HEK293T (cell line): ENCODE data around the gene KCTD4.

Experiments used
- ELF4 ChIP-seq: fragments of 450-650 bp; IDR thresholded peaks from 2 replicates; pipeline ENCODE4 v1.6.1; 2017; ENCODE audit warnings: antibody characterized with exemption
- ZNF384 ChIP-seq: fragments of 450-650 bp; IDR thresholded peaks from 2 replicates; pipeline ENCODE4 v1.6.1; 2016

DNA sequence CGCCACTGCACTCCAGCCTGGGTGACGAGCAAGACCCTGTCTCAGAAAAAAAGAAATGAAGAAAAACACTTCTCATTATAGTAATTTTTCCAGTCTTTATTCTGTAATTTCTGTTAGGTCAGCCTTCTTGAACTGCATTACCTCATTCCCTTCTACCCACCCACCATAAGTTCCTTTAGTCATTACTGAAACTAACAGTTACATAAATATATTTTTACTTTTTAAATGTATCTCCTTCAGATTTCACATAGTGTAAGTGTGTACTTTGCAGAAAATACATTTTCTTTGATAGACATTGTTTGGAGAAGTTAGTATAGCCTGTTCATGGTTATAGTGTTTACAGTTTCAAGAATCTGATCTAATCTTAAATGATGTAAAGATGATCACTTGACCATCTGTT is 31.7 kb upstream of the KCTD4 start:
- no peak for TF ChIP-seq ELF4
- no peak for TF ChIP-seq ZNF384
